ENCODE data around the gene KLHDC10. TPM values are rescaled to one million over a fixed set of nuclear protein-coding genes. Genes with fewer than 3 reads are reported as not detected.

The KLHDC10 gene
- polyA plus RNA-seq, 1 donor (not counting 4 experiments of a cell fraction or from before 2014, with no cell fraction given), result 22.7 TPM

- no peak overlapping the region for H3K4me2 ChIP-seq (ENCODE audit: control insufficient read depth, extremely low read depth, insufficient read depth, low read depth, low read length)
- DNase-seq (ENCODE audit: low read depth, low spot score) (no peak), FAIRE-seq (no peak)
- H3K27me3 ChIP-seq (ENCODE audit: control insufficient read depth, extremely low read depth, insufficient read depth, low read length), result no peaks in the 10 kb centered on the region
- no peaks in the 10 kb centered on the region for H3K9me1 ChIP-seq (ENCODE audit: control insufficient read depth, extremely low read depth, insufficient read depth, low read length)
- H2AFZ ChIP-seq (ENCODE audit: control insufficient read depth, low read length), result no peak overlapping the region
- no peak overlapping the region for H3K4me3 ChIP-seq (ENCODE audit: control insufficient read depth in 2 of 3, extremely low read depth in 1 of 3, insufficient read depth in 2 of 3, low read depth in 1 of 3, low read length in 3 of 3)
- peaks cover 6% of the 10 kb centered on the region for H3K4me1 ChIP-seq (ENCODE audit: control insufficient read depth, extremely low read depth, insufficient read depth, low read length)
- H3K27ac ChIP-seq (ENCODE audit: control insufficient read depth, insufficient read depth, low read length), result no peak overlapping the region
- no peaks in the 10 kb centered on the region for H3K79me2 ChIP-seq (ENCODE audit: control insufficient read depth, insufficient read depth, low read length)
- H4K20me1 ChIP-seq (ENCODE audit: control insufficient read depth, extremely low read depth, insufficient read depth, low read length), result no peaks in the 10 kb centered on the region
- no peak for TF ChIP-seq CTCF (optimal IDR thresholded peaks at IDR 0.05 in 1 of 3, IDR thresholded peaks at IDR 0.05 in 1 of 3, conservative IDR thresholded peaks at IDR 0.05 in 1 of 3; ENCODE audit: extremely low read depth in 1 of 3, insufficient read depth in 2 of 3, low read length in 3 of 3)
- TF ChIP-seq EZH2 (IDR thresholded peaks at IDR 0.05; ENCODE audit: low read length), result no peak
- peaks cover 0 to 4% of the 10 kb centered on the region in 2 experiments for H3K36me3 ChIP-seq (ENCODE audit: control insufficient read depth in 2 of 2, extremely low read depth in 1 of 2, insufficient read depth in 2 of 2, low read length in 2 of 2)
- H3K9ac ChIP-seq (ENCODE audit: control insufficient read depth, extremely low read depth, insufficient read depth, low read length), result no peak overlapping the region
- dilution Hi-C loops (cut with MboI; ENCODE audit: extremely low pct_ligation_motif_present, low sequenced_read_pairs), result no loop called here
- H3K9me3 ChIP-seq (ENCODE audit: control insufficient read depth, low read depth, low read length), result no peaks in the 10 kb centered on the region
These were observed 48.0 kb downstream of the KLHDC10 start for GRCh38 chr7:130118294-130118693.

GRCh38 chr7:130118801-130119200 is 48.5 kb downstream of the KLHDC10 start:
- H3K27ac ChIP-seq (ENCODE audit: control insufficient read depth, insufficient read depth, low read length), result no peak overlapping the region
- no peaks in the 10 kb centered on the region for H3K27me3 ChIP-seq (ENCODE audit: control insufficient read depth, extremely low read depth, insufficient read depth, low read length)
- H3K4me2 ChIP-seq (ENCODE audit: control insufficient read depth, extremely low read depth, insufficient read depth, low read depth, low read length), result no peak overlapping the region
- H3K9ac ChIP-seq (ENCODE audit: control insufficient read depth, extremely low read depth, insufficient read depth, low read length), result no peak overlapping the region
- H3K79me2 ChIP-seq (ENCODE audit: control insufficient read depth, insufficient read depth, low read length), result no peaks in the 10 kb centered on the region
- H3K4me1 ChIP-seq (ENCODE audit: control insufficient read depth, extremely low read depth, insufficient read depth, low read length), result peaks cover 6% of the 10 kb centered on the region
- no peak for TF ChIP-seq CTCF (optimal IDR thresholded peaks at IDR 0.05 in 1 of 3, IDR thresholded peaks at IDR 0.05 in 1 of 3, conservative IDR thresholded peaks at IDR 0.05 in 1 of 3; ENCODE audit: extremely low read depth in 1 of 3, insufficient read depth in 2 of 3, low read length in 3 of 3)
- no peak for TF ChIP-seq EZH2 (IDR thresholded peaks at IDR 0.05; ENCODE audit: low read length)
- H3K4me3 ChIP-seq (ENCODE audit: control insufficient read depth in 2 of 3, extremely low read depth in 1 of 3, insufficient read depth in 2 of 3, low read depth in 1 of 3, low read length in 3 of 3), result no peak overlapping the region
- FAIRE-seq, result no peak
- no peak for DNase-seq (ENCODE audit: low read depth, low spot score)
- H2AFZ ChIP-seq (ENCODE audit: control insufficient read depth, low read length), result no peak overlapping the region
- H3K9me3 ChIP-seq (ENCODE audit: control insufficient read depth, low read depth, low read length), result no peaks in the 10 kb centered on the region
- no peaks in the 10 kb centered on the region for H3K9me1 ChIP-seq (ENCODE audit: control insufficient read depth, extremely low read depth, insufficient read depth, low read length)
- dilution Hi-C loops (cut with MboI; ENCODE audit: extremely low pct_ligation_motif_present, low sequenced_read_pairs), result no loop called here
- peaks cover 0 to 5% of the 10 kb centered on the region in 2 experiments for H3K36me3 ChIP-seq (ENCODE audit: control insufficient read depth in 2 of 2, extremely low read depth in 1 of 2, insufficient read depth in 2 of 2, low read length in 2 of 2)
- no peaks in the 10 kb centered on the region for H4K20me1 ChIP-seq (ENCODE audit: control insufficient read depth, extremely low read depth, insufficient read depth, low read length)
